ENCODE data around the gene OR14I1.

DNA sequence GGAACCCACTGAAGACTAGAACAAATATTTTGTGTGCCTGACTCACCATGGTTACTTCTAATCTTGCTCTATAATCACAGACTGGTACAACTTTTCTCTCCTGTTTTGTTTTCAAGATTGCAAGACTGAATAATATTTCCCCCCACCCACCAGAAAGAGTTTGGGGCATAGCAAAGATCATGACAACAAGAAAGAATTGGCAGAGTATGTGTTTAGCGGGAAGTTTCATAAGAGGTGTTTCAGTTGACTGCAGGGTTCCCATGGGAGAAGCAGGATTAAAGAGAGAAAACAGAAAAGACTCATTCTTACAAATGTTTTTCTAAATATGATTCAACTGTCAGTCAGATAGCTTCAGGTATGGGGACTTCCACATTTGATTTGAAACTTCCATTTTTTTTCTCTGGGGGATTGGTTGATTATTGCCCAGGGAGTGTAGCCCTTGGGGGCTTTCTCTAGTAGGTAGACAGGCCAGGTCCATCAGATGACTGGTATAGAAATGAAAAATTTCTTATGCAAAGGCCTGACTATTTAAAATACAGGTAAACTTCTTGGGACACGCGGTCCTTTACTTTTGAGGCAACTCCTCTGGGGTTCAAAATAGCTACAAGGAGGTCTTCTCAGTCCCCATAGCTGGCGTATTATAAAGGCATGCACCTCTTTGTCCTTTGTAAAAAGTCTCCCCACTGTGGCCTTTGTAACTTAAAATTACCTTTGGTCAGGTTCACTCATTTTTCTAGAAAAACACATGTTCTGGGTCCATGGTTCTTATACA, 13.9 kb downstream of the OR14I1 start:
- TF ChIP-seq, protein P1, sequence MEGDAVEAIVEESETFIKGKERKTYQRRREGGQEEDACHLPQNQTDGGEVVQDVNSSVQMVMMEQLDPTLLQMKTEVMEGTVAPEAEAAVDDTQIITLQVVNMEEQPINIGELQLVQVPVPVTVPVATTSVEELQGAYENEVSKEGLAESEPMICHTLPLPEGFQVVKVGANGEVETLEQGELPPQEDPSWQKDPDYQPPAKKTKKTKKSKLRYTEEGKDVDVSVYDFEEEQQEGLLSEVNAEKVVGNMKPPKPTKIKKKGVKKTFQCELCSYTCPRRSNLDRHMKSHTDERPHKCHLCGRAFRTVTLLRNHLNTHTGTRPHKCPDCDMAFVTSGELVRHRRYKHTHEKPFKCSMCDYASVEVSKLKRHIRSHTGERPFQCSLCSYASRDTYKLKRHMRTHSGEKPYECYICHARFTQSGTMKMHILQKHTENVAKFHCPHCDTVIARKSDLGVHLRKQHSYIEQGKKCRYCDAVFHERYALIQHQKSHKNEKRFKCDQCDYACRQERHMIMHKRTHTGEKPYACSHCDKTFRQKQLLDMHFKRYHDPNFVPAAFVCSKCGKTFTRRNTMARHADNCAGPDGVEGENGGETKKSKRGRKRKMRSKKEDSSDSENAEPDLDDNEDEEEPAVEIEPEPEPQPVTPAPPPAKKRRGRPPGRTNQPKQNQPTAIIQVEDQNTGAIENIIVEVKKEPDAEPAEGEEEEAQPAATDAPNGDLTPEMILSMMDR (conservative IDR thresholded peaks at IDR 0.05): no peak
- TF ChIP-seq EZH2 (IDR thresholded peaks at IDR 0.05; ENCODE audit: low read depth): no peak

Data from PC-9 (cell line).